NCI-H446 (cell line): Measurements from ENCODE around the gene SCUBE2.
A peak's percentile ranks its signal among the peaks of the same experiment; 100 is the strongest.

Source experiments
- DNase-seq, 2 experiments: peaks; one replicate each; lab custom pipeline; 2025; lab: John Stamatoyannopoulos, UW

The SCUBE2 gene

DNA sequence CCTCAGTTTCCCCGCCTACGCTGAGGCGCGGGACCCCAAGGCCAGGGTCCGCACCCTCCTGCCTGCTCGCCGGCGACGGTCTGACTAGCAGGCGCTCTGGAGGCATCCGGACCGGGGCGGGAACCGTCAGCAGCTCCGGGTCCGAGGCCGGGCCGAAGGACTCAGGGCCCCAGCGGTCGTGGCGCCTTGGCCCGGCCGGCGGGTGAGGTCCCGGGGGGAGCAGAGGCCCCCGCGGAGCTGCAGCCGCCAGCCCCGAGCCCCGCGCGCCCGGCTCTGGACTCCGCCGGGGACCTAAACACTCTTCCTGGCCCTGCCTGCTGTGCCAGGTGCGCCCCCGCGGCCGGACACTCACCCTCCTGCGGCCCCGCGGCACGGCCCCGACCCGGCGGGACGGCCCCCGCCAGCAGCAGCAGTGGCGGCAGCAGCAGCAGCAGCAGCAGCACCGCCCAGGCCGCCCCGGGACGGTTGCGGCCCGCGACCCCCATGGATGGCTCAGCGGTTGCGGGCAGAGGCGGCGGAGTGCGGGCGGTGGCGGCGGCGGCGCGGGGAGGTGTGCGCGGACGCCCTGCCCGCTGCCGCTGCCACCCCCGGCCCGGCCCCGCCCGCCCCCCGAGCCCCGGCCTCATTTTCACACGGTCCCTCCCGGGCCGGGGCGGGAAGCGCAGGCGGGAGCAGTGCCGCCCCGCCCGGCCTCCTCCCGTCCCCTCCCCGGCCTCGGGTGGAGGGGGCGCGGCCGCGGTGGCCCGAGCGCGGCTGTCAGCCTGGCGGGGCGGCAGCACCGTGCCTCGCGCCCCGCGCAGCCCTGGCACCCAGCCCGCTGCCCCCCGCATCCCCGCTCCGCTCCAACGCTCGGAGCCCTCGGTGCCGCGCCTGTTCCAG, at the start of gene SCUBE2:
TSS of gene SCUBE2 (minus strand) at position 556 of the 879 bp plus-strand sequence. CDS start at position 485, 71 bp downstream.
- DNase-seq, result no peak

DNA sequence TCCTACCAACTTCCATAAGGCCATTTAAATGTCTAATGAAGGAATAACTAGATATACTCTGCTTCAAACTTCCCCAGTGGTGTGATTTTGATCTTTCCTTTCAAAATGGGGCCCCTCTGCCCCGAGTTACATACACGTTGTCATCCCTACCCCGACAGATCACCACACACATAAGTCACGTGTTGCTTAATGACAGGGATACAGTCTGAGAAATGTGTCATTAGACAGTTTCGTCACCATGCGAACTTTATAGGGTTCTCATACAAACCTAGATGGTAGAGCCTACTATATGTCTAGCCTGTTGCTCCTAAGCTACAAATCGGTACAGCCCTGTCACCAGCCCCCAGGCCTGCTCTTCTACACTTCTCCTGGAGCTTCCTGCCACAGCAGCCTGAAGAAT, 49.8 kb upstream of the SCUBE2 start:
- DNase-seq, result no peak

DNA sequence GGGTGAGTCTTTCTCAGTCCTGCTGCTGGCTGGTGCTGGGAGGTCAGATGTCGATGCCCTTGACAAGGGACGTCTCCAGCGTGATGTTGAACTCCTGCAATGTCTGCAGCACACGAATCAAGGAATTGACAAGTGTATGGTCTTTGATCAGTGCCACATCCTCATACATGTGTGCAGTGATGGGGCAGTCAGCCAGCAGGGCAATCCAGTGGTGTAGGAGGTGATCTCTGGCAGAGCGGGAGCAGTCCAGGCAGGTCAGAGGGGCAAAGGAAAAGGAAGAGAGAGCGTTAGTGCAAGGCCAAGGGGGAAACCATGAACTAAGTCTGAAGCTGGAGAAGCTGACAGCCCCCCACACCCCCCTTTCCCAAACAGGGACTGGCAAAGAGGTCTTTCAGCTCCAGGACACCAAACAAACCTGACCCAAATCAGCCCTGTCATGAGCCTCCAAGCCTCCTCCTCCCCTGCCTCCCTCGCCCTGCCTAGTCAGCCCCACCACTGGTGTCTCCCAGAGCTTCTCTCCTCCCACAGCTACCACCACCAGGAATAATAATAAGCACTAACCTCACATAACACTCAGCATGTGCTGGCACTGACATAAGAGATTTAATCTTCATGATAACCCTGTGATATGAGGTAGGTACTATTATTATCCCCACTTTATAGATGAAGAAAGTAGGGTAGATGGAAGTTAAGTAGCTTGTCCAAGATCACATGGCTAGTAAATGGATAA, 48.4 kb upstream of the SCUBE2 start:
- DNase-seq, result no peak

DNA sequence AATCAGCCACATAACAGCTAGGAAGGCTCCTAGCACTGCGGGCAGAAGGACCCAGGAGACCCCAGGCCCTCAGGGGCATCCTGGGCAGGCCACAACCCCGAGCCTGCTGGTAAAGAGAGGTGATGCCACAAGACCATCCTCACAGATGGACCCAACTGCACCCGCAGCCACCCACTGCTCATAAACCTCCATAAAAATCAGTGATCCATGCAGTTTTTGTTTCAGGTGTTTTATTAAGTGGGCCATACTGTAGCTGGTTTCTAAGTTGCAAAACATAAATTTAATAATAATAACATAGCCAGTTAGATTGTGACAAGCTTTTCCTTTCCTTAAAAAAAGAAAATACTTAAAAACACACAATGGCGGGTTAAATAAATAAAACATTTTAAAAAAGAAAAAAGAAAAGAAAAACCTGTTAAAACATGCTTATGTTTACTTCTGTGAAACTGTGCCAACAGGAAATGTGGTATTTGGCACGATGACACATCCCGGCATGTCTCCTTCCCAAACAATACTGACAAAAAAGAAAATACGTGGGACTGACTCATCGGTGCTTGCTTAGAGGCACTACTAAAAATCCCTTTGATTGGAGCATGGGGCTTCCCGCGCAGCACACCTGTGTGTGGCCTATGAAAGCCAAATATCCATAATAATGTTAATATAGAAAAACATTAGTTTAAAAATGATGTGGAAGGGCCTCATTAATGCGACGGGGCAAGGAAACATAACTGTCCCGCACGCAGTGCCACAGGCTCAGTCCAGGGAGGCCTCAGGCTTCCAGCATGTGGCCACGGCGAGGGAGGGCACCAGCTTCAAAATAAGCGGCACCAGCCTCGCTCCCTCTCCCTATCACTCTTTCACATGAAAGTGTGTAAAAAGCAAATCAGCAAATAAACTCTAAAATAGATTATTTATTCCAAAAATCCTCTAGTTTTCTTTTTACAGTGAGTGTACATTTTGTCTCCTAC, 47.5 kb upstream of the SCUBE2 start:
- peak in 1 of 2 experiments; percentile 71 for DNase-seq

DNA sequence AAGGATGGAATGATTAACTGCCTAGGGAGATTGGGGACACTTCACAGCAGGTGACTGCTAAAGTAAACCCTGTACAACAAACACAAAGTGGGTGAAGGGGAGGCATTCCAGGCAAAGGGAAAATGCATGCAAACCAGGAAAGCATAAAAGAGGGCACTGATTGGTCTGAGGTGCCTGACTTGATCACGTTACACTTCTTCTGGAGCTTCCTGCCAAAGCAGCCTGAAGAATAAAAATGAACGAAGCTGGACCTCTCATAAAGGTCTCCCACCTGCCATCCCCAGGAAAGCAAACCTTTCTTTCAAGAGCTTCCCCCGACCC, 46.7 kb upstream of the SCUBE2 start:
- no peak for DNase-seq

DNA sequence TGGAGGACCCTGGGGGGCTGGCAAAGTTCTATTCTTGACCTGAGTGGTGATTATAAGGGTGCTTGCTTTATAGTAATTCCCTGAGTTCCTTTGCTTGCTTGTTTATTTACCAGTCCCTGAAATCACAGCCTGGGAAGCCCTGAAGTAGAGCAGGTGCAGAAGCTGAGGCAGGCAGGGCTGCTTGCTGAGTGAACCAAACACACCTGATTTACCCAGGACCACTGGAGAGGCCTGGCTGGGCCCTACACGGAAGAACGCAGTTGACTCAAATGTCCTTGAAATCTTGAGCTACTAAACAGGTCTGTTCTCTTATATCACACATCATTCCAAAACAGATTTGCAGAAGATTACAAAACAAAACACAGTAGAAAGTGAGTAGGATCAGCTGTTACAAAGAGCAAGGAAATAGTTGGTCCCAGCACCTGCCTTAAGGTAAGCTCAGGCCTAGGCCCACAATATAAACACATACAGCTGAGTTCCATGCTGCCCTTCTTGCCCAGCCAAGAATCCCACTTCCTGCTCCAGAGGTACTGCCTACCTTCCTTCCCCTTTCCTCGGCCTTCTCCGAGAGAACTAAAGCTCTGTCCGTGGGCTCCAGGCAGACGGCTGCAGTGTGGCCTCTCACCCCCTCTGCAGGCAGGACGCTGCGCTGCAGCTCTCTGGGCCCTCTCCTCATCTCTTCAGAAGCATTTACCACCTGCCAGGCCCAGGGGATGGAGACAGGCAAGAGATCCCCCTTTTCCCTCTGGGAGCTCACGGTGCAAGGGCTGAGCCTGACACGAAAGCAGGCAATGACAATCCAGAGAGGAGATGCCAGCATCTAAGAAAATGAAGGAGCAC, 46.1 kb upstream of the SCUBE2 start:
- peak; percentile 48 to 81 for DNase-seq

DNA sequence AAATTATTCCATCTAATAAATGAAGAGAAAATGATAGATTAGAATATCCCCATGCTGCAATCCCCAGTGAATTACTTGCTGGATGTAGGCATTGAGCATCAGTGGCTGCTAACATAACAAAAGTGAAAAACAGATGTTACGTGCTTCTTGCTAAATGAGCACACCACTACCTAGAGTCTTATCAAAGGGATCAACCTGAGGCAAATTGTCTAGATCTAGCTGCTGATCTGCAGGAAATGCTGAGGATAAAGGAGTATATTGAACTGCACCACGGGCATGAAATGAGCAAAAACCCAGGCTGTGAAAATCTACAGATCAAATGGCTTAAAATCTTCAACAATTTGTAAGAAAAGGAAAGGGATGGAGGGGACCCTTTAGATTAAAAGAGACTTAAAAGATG, 45.3 kb upstream of the SCUBE2 start:
- no peak for DNase-seq

DNA sequence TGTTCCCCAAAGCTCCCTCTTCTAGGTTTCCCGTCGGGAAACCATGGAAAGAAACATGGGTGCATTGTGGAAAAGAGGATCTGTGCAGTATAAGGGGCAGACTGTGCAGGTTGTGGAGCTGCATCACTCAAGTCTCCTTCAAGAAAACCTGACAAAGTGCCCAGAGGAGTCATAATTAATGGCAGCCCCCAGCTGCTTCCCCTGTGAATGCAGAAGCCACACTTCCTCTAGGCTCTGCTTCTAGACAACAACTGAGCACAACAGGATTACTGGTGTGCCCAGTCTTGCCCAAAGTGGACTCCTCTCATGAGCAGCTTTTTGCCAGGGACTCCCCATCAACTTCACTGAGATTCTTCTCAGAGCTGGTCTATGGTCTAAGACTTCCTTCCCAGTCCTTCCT, 42.6 kb upstream of the SCUBE2 start:
- DNase-seq, result no peak

DNA sequence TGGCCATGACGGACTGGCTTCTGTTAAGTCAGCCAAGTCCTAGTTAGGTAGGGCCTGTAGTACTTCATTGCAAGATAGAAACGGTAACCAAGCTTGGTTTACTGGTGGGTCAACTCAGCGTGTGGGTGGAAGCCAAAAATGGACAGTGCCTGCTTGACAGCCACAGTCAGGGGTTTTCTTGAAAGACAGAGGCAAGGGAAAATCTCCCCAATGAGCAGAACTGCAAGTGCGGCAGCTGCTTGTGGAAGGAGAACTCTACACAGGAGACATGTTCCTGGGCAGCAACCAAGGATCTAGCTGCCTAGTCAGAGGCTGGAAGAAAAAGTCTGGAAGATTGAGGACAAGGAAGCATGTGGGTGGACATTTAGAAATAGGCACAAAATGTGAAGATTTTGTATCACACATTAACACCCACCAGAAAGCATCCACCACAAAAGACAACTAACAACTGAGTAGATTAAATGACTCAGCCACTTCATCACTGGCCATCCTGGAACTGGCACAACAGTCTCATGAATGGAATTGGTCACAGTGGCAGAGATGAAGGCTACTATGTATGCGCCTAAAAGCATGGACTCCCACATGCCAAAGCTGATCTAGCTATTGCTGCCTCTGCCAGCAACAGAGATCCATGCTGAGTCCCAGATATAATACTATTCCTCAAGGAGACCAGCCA, 40.9 kb upstream of the SCUBE2 start:
- no peak for DNase-seq

DNA sequence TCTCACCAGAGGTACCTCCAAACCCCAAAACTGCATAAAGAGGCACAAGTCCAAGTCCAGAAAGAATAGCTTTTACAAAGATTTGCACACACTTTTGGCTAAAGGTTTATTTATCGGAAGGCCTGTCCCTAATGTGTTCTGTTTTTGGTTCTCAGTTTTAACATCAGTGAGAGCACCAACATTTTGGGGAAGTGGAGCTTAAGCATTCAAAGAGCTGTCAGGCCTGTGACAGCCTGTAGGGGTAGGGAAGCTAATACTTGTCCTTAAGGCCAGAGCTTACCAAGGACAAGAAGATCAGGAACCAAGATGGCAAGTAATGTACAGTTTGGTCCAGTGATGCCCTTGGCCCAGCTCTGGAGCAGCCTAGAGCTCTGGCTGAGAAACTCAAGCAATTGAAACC, 38.9 kb upstream of the SCUBE2 start:
- DNase-seq, result no peak

DNA sequence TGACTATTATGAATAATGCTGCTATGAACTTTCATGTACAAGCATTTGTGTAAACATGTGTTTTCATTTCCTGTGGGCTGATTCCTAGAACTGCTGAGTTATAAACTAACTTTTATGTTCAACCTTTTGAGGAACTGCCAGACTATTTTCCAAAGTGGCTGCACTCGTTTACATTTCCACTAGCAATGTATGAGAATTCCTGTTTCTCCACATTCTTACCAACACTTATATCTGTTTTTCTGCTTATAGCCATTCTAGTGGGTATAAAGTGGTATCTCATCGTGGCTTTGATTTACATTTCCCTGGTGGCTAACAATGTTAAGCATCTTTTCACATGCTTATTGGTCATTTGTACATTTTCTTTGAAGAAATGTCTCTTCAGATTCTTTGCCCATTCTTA, 35.2 kb upstream of the SCUBE2 start:
- no peak for DNase-seq

DNA sequence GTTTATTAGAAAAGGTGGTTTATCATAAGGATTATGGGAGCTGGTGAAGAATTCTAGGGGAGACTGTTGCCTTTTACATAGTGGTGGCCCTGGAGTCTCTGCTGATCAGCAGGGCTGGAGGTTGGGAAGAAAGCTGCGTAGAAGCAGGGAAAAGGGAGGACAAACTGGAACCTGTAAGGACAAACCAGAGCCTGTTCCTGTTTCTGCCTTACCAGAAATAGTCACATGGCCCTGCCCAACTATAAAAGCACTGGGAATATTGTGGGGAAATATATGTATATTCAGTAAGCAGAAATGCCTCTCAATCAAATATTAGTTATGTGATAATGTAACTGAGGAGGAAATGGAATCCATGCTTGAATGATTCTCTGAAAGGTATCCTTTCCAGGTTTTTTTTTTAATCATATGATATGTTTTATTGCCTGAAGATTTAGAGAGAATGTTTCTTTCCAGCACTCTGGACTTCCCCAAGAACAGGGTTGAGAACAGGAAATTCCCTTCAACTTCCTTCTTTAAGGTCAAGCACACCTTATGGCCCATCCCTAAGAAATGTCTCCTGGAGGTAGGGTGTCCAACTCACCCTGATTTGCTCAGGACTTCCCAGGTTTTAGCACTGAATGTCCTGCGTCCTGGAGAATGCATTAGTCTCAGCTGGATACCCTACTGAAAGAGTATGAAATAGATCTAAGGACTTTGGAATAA, 33.9 kb upstream of the SCUBE2 start:
- no peak for DNase-seq

DNA sequence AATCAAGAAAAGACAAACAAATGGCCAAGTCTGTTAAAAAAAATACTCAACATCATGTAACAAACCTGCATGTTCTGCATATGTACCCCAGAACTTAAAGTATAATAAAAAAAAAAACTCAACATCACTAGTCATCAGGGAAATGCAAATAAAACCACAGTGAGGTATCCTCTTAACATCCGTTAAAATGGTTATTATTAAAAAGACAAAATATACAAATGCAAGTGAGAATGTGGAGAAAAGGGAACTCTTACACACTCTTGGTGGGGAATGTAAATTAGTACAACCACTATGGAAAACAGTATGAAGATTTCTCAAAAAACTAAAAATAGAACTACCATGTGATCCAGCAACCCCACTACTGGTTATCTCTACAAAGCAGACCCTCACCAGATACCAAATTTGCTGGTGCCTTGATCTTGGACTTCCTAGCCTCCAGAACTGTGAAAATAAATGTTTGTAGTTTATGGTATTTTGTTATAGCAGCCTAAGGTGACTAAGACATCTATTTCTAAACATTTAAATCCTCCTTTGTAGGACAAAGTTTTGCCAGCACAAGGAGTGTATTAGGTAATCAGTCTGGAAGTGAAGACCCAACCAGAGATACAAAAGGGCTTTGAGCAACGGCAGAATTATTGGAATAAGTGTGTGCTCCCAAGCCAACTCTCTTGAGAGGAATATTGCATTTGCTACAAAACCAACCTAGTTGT, 32.4 kb upstream of the SCUBE2 start:
- DNase-seq, result no peak

DNA sequence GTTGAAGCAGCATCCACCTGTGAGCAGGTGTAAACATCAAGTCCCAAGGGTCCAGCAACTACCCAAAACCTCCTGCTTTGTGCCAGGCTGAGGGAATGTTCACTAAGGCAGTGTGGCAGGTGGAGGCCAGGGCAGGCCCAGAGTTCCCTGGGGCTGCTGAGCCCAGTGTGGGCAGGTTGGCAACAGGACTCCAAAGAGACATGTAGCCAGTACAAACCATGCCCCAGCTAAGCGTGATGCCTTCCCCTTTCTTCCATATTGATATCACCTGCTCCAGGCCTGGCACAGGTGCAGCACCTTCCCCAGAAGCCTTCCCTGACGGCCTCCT, 30.0 kb upstream of the SCUBE2 start:
- no peak for DNase-seq

DNA sequence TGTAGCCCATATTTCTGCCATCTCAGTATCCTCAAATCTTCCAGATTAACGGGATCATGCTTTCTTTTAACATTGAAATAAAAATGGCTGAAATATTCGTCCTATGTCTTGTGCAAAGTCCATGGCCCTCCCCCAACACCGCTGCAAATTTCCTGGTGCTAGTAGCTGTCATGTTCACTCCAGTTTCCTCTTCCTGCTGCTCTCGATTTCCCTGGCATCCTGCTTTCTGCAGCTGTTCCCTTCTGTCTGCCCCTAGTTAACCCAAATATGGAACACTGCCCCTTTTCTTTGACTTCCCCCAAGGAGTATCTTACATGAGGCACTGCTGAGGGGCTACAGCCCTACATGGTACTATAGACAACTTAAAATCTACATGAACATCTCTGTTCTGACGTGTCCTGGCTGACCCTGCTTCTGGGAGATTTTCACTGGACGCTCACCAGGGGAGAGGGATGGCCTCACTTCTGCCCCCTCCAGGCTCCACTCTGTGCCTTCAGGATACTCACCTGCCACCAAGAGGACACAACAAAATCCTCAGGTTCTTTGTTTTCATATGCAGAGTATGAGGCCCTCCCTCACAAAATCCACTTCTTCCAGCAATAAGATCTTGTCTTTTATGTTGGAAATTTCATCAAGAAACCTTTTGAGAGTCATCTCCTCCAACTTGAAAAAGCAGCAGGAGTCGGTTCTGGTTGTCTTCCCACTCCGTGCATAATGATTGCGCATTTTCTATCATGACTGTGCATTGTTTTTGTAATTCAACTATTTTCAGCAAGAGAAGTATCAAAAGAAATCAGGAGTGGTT, 29.5 kb upstream of the SCUBE2 start:
- no peak for DNase-seq

DNA sequence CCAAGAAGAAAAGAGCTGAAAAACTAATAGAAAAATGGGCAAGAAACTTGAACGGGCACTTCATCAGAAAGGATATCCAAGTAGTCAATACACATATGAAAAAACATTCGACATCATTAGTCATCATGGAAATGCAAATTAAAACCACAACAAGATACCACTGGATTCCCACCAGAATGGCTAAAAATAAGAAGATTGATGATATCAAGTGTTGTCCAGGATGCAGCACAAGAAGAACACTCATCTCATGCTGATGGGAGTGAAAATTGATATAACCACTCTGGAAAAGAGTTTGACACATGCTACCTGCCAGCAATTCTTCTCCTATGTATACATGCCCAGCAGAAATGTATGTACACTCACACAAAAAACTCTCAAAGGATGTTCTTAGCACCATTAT, 26.9 kb upstream of the SCUBE2 start:
- no peak for DNase-seq

DNA sequence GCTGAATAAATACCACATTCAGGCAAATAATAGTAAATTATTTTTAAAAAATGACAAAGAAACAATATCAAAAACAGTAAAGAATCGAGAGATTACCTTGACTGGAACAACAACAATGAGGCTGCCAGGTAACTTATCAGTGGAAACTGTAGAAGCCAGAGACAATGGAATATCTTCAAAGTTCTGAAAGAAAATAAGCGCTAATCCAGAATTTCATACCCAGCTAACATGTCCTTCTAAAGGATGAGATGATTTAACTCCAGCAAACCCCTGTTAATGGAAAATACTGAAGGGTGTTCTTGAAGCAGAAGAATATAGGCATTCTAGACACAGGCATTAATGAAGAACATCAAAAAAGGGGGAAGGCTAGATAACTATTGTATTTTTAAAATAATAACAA, 20.7 kb upstream of the SCUBE2 start:
- no peak for DNase-seq

DNA sequence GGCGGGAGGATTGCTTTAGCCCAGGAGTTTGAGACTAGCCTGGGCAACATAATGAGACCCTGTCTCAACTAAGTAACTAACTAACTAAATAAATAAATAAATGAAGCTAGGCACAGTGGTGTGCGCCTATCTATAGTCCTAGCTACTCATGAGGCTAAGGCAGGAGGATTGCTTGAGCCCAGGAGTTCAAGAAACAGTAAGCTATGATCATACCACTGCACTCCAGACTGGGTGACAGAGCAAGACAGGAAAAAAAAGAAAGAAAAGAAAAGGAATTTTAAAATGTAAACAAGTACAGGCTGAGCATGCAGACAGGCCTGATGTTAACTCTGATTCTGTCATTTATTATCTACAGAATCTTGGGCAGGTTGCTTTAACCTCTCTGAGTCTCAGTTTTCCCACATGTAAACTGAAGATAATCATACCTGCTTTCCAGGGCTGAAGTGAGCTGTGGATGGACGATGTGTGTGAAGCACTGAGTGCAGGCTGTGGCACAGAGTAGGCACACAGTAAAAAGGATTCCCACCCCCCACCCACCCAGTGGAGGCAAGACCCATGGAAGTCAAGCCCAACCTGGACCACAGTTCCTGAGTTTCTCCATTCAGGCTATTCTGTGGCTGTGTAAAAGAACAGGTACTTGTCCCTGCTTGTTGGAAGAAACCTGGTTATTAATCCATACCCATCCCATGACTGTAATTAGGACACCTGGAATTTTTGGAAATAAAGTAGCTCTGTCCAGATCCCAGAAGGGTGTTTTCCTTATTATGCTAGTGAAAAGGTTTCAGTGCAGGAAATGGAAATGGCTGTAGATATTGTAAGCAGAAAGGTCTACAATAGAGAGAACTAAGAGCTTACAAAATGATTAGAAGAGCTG, 18.7 kb upstream of the SCUBE2 start:
- no peak for DNase-seq
